Vagina (tissue), 2 donors: Measurements from ENCODE around the gene PADI3.

Source experiments
- POLR2AphosphoS5 ChIP-seq, 2 donors: sonication (generic); formaldehyde crosslinking; IDR thresholded peaks; one replicate each; pipeline ENCODE4 v1.9.0; 2017; ENCODE audit warnings: antibody characterized with exemption in 2 of 2, mild to moderate bottlenecking in 2 of 2, low read depth in 1 of 2; ENCODE audit not compliant: insufficient read depth in 1 of 2
- TF ChIP-seq, protein P1 (sequence below), 3 experiments: fragments of 450-650 bp in 2 of 3; fragments of 200-600 bp in 1 of 3; sonication (generic) in 1 of 3; IDR thresholded peaks; one replicate each; pipeline ENCODE4 v1.5.1; 2017 to 2019; ENCODE audit warnings: antibody characterized with exemption in 3 of 3, mild to moderate bottlenecking in 2 of 3, moderate library complexity in 2 of 3

DNA sequence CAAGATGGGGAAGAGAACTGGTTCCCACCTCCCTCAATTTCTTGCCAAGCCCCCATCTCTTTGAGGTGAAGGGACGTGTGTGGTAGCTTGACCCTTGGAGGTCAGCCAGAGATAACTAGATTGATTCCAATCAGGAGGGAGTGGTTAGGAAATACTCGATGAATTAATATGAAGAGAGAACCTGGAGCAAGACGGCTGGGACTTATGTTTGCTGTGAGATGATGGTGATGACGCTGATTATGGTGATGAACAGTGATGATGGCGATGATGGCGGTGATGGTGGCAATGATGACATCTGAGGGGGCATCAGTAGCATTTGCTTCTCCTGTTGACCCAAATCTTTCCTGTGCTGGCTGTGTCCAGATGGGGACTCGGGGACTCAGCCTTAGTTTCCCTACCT is 43.2 kb upstream of the PADI3 start:
- TF ChIP-seq, protein P1, sequence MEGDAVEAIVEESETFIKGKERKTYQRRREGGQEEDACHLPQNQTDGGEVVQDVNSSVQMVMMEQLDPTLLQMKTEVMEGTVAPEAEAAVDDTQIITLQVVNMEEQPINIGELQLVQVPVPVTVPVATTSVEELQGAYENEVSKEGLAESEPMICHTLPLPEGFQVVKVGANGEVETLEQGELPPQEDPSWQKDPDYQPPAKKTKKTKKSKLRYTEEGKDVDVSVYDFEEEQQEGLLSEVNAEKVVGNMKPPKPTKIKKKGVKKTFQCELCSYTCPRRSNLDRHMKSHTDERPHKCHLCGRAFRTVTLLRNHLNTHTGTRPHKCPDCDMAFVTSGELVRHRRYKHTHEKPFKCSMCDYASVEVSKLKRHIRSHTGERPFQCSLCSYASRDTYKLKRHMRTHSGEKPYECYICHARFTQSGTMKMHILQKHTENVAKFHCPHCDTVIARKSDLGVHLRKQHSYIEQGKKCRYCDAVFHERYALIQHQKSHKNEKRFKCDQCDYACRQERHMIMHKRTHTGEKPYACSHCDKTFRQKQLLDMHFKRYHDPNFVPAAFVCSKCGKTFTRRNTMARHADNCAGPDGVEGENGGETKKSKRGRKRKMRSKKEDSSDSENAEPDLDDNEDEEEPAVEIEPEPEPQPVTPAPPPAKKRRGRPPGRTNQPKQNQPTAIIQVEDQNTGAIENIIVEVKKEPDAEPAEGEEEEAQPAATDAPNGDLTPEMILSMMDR (IDR thresholded peaks at IDR 0.05): no peak
- no peak for TF ChIP-seq POLR2AphosphoS5 (IDR thresholded peaks at IDR 0.05; ENCODE audit: insufficient read depth in 1 of 2, low read depth in 1 of 2)
